Right ventricle myocardium superior (tissue), 1 donor: ENCODE measurements around the gene IGFL1. TPM values are rescaled to one million over a fixed set of nuclear protein-coding genes. Genes with fewer than 3 reads are reported as not detected.
"Not testable (repeated sequence)": the region's sequence is repeated elsewhere in the genome, so short reads cannot be mapped to it uniquely, and the experiment has no call there.

Experiments
- ATAC-seq: fragments of 200-7000 bp; cut with Tn5 transposase; one replicate; pipeline ENCODE4 v1.9.1; 2020; ENCODE audit warnings: mild to moderate bottlenecking; ENCODE audit not compliant: poor library complexity
- DNase-seq: peaks from one replicate; pipeline ENCODE4 v3.0.0-alpha.2; 2020
- intact Hi-C: fragments of 100-400 bp; cut with DNase I; formaldehyde crosslinking; loops from one replicate; pipeline ENCODE4 v1.11.2; 2022
- total RNA-seq: library from RNA; stranded (reverse); fragmentation: NEBNext Ultra II Directional; extraction: Animal tissue kit (Norgen Biotek cat#: 25700); gene quantifications from one replicate; pipeline ENCODE4 v1.2.1, GENCODE V29; 2021
- donor health status: DM: no; HTN: yes; CAD: no; lungs with severe emphysema.

Gene IGFL1
- total RNA-seq, 1 donor from 2014 or later: not detected

- intact Hi-C loops: no loop called here
- DNase-seq (no peak), ATAC-seq (no peak)
Observed at GRCh38 chr19:46216612-46217011, 12.9 kb upstream of the IGFL1 start.

GRCh38 chr19:46217476-46217875 lies 12.1 kb upstream of the IGFL1 start:
- ATAC-seq (no peak), DNase-seq (no peak)
- intact Hi-C loops: no loop called here

- ATAC-seq (no peak), DNase-seq (no peak)
- intact Hi-C loops: no loop called here
Observed at GRCh38 chr19:46218160-46218559, 11.4 kb upstream of the IGFL1 start.

GRCh38 chr19:46220038-46220615 lies 9.4 kb upstream of the IGFL1 start:
- ATAC-seq: no peak
- DNase-seq: no peak
- intact Hi-C loops: no loop called here

GRCh38 chr19:46221152-46221551 lies 8.4 kb upstream of the IGFL1 start:
- no peak for DNase-seq
- no peak for ATAC-seq
- intact Hi-C loops: no loop called here

GRCh38 chr19:46221981-46222610 lies 7.4 kb upstream of the IGFL1 start:
- DNase-seq (peak; percentile 61), ATAC-seq (peak; percentile 87)
- intact Hi-C loops: no loop called here

GRCh38 chr19:46223787-46224186 lies 5.8 kb upstream of the IGFL1 start:
- DNase-seq, ATAC-seq, intact Hi-C loops: not testable (repeated sequence)

DNA sequence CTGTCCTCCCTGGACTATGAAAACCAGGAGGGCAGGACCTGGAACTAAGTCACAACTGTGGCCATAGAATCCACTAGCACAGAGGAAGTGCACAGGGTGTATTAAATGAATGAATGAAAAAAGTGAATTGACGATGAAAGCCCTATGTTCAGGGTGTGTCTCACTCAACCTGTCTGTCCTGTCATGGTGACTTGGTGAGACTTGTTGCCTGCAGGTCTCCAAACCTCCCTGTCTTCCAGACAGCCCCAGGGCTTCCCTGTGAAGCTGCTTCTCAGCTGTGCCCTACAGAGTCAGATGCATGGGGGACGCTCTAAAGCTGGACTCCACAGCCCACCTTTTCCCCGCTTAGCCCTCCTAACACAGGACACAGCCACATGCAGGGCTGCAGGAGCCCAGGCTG lies 4.8 kb upstream of the IGFL1 start:
- intact Hi-C loops: no loop called here
- no peak for DNase-seq
- ATAC-seq: no peak

- intact Hi-C loops: no loop called here
- ATAC-seq: no peak
- DNase-seq: no peak
Observed at GRCh38 chr19:46225558-46226004, 4.0 kb upstream of the IGFL1 start.

DNA sequence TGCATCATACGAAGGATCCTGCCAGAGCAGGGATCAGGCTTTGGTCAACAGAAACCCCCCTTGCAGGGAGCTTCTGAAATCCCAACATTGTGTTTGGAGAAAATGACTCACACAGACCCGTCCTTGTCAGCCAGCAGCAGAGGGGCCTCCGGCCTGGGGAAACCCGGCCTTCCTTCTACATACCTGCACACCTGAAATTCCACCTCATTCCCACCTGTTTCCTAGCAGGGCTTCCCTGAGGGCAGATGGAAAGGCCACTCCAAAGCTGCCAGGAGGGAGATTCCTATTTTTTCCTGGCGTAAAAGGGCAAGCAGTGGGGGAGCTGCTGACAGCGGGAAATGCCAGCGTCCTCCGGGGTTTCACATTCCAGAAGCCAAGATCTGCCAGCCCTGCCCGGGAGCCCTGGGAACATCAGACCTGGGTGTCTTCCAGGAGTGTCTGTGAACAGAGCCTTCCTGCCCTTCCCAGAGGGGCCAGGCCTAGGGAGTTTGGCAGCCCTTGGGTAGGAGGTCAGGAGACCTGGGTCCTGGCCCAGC lies 3.0 kb upstream of the IGFL1 start:
- intact Hi-C loops: no loop called here
- ATAC-seq (peak; percentile 82), DNase-seq (peak; percentile 51)

GRCh38 chr19:46232029-46232428 lies 2.5 kb downstream of the IGFL1 start:
- no peak for ATAC-seq
- no peak for DNase-seq
- intact Hi-C loops: no loop called here

- no peak for DNase-seq
- intact Hi-C loops: no loop called here
- ATAC-seq: no peak
Observed at GRCh38 chr19:46232468-46232867, 2.9 kb downstream of the IGFL1 start.

- no peak for DNase-seq
- no peak for ATAC-seq
- intact Hi-C loops: no loop called here
Observed at GRCh38 chr19:46232938-46233621, 3.5 kb downstream of the IGFL1 start.

DNA sequence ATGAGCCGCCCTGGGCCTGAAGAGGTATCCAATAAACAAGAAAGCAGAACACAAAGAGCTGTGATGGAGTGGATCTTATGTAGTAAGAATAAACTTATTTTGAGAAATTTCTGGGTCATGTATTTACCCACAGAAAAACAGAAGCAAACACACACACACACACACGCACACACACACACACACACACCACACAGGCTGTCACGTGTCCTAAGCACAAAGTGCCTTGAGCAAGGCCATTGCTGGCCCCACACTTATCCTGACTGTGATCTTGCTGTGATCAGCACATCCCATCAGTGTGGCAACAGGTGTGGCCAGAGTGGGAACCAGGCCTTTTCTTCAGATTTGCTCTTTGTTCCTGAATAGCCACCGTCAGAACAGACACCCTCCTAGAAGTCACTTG lies 4.3 kb downstream of the IGFL1 start:
- DNase-seq, intact Hi-C loops, ATAC-seq: not testable (repeated sequence)

DNA sequence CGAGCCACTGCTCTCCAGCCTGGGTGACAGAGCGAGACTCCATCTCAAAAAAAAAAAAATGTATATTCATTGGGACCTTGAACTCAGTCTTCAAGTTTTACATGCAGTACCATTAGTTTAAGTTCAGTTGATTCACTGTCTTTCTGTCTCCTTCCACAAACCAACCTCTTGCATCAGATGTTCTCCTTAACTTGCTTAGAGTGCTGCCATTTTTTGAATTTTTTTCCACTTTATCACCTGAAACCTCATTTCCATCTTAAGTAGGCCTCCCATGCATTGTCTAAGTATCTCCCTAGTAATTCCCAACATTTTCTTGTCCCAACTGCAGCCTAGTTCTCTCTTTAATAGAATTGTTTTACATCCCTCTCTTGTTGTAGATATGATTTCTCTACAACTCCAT lies 8.6 kb downstream of the IGFL1 start:
- DNase-seq, ATAC-seq, intact Hi-C loops: not testable (repeated sequence)

DNA sequence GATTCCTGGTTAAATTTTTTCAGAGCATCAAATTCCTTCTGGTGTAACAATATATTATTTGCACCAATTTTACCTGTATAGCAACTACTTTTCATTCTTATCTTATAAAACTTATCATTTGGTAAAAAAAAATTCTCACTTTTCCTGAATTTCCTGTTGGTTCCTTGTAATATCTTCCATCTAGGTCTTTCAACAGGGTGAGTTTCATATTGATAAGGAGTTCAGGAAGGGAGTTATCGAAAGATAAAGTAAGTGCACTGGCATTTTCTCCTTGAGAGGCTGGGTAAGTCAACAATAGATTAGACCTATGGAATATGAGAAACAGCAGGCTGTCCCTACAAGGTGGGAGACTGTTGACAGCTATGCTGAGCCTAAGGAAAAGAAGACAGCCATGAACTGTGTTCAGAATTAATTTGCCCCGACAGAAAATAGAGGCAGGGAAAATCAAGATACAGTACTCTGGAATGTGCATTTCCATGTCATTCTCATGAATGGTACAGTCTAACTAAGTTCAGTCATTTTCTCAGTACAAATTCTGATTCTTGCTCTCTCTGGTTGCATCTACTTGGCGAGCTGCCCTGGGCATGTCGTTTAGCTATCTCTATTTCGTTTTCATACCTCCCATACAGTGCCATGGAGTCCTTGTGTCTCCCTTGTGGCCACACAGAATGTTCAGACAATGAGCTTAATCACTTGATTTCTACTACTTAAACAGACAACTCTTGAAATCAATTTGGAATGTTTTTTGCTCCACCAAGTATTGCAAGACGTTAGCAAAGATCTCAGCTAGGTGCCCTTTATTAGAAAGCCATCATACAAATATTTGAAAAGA lies 9.9 kb downstream of the IGFL1 start:
- no peak for DNase-seq
- intact Hi-C loops: no loop called here
- no peak for ATAC-seq

GRCh38 chr19:46240693-46241092 lies 11.2 kb downstream of the IGFL1 start:
- ATAC-seq: no peak
- no peak for DNase-seq
- intact Hi-C loops: no loop called here

DNA sequence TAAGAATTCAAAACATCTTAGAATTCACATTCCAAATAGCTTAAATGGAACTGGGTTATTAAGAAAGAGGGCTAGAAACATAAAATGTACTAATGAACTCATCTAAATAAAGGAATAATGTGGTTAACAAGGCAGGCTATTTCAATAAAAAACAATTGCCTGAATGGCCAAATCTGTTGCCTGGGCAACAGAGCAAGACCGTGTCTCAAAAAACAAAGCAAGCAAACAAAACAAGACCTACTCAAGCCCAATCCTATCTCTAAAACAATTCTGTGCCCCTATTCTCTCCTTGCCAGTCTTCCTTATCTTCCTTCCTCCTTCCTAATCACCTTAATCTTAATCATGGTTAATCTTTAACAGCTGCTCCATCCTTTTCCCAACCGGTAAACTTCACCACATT lies 12.1 kb downstream of the IGFL1 start:
- intact Hi-C loops: no loop called here
- ATAC-seq (no peak), DNase-seq (no peak)

- intact Hi-C loops, ATAC-seq, DNase-seq: not testable (repeated sequence)
Observed at GRCh38 chr19:46243081-46243654, 13.6 kb downstream of the IGFL1 start.
